Activated CD8-positive, alpha-beta T cell treated with anti-CD3 and anti-CD28 coated beads for 36 hours (primary cell): ENCODE results near the gene REC114. TPM values are rescaled to one million over a fixed set of nuclear protein-coding genes. Genes with fewer than 3 reads are reported as not detected.
"Not testable (repeated sequence)": the region's sequence is repeated elsewhere in the genome, so short reads cannot be mapped to it uniquely, and the experiment has no call there.

Experiments
- ATAC-seq: fragments of 200-7000 bp; cut with Tn5 transposase; one replicate; pipeline ENCODE4 v1.10.0; 2021; ENCODE audit warnings: mild to moderate bottlenecking, moderate library complexity
- CTCF ChIA-PET: fragments of 350-600 bp; sonication (Branson Sonifier 250); formaldehyde crosslinking; loops from one replicate; lab custom pipeline; 2021; ENCODE audit warnings: antibody characterized with exemption; lab: Charles Lee
- POLR2A ChIA-PET: fragments of 350-600 bp; sonication (Branson Sonifier 250); formaldehyde crosslinking; loops from one replicate; lab custom pipeline; 2021; ENCODE audit warnings: antibody characterized with exemption; lab: Charles Lee
- DNase-seq: peaks from one replicate; pipeline ENCODE4 v3.0.0-alpha.2; 2020
- H3K27ac Mint-ChIP-seq: one replicate; pipeline ENCODE4 v1.8.0; 2021; ENCODE audit warnings: mild to moderate bottlenecking, mixed read lengths
- H3K27me3 Mint-ChIP-seq: one replicate; pipeline ENCODE4 v1.8.0; 2021; ENCODE audit warnings: mixed read lengths
- H3K36me3 Mint-ChIP-seq: one replicate; pipeline ENCODE4 v1.8.0; 2021; ENCODE audit warnings: low read depth, mixed read lengths
- H3K4me1 Mint-ChIP-seq: one replicate; pipeline ENCODE4 v1.8.0; 2021; ENCODE audit warnings: low read depth, mixed read lengths
- H3K4me3 Mint-ChIP-seq: one replicate; pipeline ENCODE4 v1.8.0; 2021; ENCODE audit warnings: mild to moderate bottlenecking, moderate library complexity, mixed read lengths
- H3K9me3 Mint-ChIP-seq: one replicate; pipeline ENCODE4 v1.8.0; 2021; ENCODE audit warnings: mixed read lengths
- CTCF ChIP-seq: fragments of 200-600 bp; IDR thresholded peaks from one replicate; pipeline ENCODE4 v1.8.0; 2022; ENCODE audit warnings: antibody characterized with exemption, mild to moderate bottlenecking
- intact Hi-C: fragments of 100-400 bp; cut with micrococcal nuclease; formaldehyde crosslinking; loops from one replicate; pipeline ENCODE4 v1.10.0; 2022
- total RNA-seq, 2 experiments: library from RNA; stranded (reverse); gene quantifications; one replicate each; pipeline ENCODE4 v1.2.3, GENCODE V29; 2021

The REC114 gene
- total RNA-seq, 2 experiments from 2014 or later: not detected

DNA sequence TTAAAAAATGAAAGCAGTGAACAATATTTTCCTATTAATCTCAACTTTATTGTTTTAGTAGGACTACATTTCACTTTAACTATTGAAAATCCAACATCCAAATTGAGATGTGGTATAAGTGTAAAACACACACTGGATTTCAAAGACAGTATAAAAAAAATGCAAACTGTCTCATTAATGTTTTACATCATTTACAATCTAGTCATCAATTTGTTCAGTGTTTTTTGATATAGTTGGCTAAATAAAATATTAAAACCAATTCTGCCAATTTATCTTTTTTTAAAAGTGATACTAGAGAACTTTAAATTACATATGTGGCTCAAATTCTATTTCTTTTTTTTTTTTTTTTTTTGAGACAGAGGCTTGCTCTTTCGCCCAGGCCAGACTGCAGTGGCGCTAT is 95.2 kb downstream of the REC114 start:
- Mint-ChIP-seq H3K4me3 (no peak overlapping the region), H3K9me3 (no peaks in the 10 kb centered on the region), H3K4me1 (no peaks in the 10 kb centered on the region), H3K27me3 (no peaks in the 10 kb centered on the region), H3K27ac (no peak overlapping the region), H3K36me3 (no peaks in the 10 kb centered on the region)
- intact Hi-C loops: no loop called here
- ATAC-seq (no peak), DNase-seq (no peak)
- ChIA-PET POLR2A (no interaction called here), CTCF (no interaction called here)
- no peak for TF ChIP-seq CTCF

- no peak for ATAC-seq
- Mint-ChIP-seq H3K9me3 (no peaks in the 10 kb centered on the region), H3K27me3 (no peaks in the 10 kb centered on the region), H3K4me3 (no peak overlapping the region), H3K36me3 (no peaks in the 10 kb centered on the region), H3K4me1 (no peaks in the 10 kb centered on the region), H3K27ac (no peak overlapping the region)
- ChIA-PET POLR2A (no interaction called here), CTCF (no interaction called here)
- no peak for DNase-seq
- intact Hi-C loops: no loop called here
- TF ChIP-seq CTCF: no peak
Observed at GRCh38 chr15:73538563-73539211, 95.7 kb downstream of the REC114 start.

DNA sequence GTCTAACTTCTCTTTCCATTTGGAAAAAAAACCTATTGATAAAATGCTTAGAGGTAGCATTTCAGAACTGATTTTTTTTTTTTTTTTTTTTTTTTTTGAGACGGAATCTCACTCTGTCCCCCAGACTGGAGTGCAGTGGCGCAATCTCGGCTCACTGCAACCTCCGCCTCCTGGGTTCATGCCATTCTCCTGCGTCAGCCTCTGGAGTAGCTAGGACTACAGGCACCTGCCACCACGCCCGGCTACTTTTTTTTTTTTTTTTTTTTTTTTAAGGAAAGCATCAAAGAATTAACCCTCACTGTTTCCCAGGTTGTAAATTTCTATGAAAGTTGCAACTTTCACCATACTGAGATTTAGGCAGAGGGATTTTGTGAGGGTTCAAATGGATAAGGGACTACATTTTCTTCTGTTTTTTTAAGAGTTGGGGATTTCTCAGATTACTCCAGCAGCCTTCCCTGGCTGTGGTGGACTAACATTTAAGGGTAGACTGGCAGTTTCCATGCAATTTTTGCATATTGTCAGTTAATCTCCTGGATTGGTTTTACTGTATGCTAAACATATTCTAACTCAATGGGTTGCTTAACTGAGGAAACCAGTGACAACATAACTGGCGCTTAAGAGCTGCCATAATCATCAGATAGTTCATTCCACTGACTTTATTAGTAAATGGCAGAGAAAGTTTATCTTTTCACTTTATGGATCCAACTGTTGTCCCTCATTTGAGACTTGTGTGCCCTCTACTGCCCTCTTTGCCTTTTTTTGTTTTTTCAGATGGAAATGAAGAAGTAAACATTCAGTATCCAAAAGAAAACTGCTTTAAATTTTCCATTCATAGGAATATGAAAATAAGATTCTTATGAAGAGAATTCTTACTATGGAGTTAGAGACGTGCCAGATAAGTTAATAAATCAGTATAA is 96.5 kb downstream of the REC114 start:
- Mint-ChIP-seq H3K27me3 (no peaks in the 10 kb centered on the region), H3K9me3 (no peaks in the 10 kb centered on the region), H3K27ac (no peak overlapping the region), H3K4me3 (no peak overlapping the region), H3K4me1 (no peaks in the 10 kb centered on the region), H3K36me3 (no peaks in the 10 kb centered on the region)
- intact Hi-C loops: no loop called here
- TF ChIP-seq CTCF: no peak
- DNase-seq (no peak), ATAC-seq (no peak)
- POLR2A ChIA-PET: no interaction called here
- CTCF ChIA-PET: no interaction called here

- no peaks in the 10 kb centered on the region for H3K9me3 Mint-ChIP-seq
- H3K4me1 Mint-ChIP-seq: no peaks in the 10 kb centered on the region
- no peaks in the 10 kb centered on the region for H3K27me3 Mint-ChIP-seq
- intact Hi-C loops: no loop called here
- ChIA-PET CTCF (no interaction called here), POLR2A (no interaction called here)
- TF ChIP-seq CTCF: no peak
- ATAC-seq (no peak), DNase-seq (no peak)
- no peaks in the 10 kb centered on the region for H3K36me3 Mint-ChIP-seq
- no peak overlapping the region for H3K4me3 Mint-ChIP-seq
- no peak overlapping the region for H3K27ac Mint-ChIP-seq
Observed at GRCh38 chr15:73540161-73540560, 97.2 kb downstream of the REC114 start.

- Mint-ChIP-seq H3K36me3 (no peaks in the 10 kb centered on the region), H3K4me3 (no peak overlapping the region), H3K4me1 (no peaks in the 10 kb centered on the region), H3K27ac (no peak overlapping the region), H3K27me3 (no peaks in the 10 kb centered on the region), H3K9me3 (no peaks in the 10 kb centered on the region)
- no peak for TF ChIP-seq CTCF
- no peak for ATAC-seq
- CTCF ChIA-PET: no interaction called here
- no peak for DNase-seq
- intact Hi-C loops: no loop called here
- POLR2A ChIA-PET: no interaction called here
Observed at GRCh38 chr15:73541479-73541878, 98.5 kb downstream of the REC114 start.

DNA sequence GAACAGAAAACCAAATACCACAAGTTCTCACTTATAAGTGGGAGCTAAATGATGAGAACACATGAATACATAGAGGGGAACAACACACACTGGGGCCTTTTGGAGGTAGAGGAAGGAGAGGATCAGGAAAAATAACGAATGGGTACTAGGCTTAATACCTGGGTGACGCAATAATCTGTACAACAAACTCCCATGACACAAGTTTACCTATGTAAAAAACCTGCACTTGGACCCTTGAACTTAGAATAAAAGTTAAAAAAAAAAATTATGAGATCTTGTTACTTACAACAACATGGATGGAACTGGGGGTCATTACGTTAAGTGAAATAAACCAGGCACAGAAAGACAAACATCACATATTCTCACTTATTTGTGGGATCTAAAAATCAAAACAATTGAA is 106.0 kb downstream of the REC114 start:
- not testable (repeated sequence) for ATAC-seq
- CTCF ChIA-PET: interaction anchor here (1.6 kb wide), 1 partner anchor 151 kb away, joined by 4 read pairs; no protein-coding TSS in a partner anchor

More for the DNA sequence above, 106.0 kb downstream of the REC114 start:
- POLR2A ChIA-PET, H3K4me3 Mint-ChIP-seq, intact Hi-C loops, H3K9me3 Mint-ChIP-seq, DNase-seq, H3K36me3 Mint-ChIP-seq, H3K4me1 Mint-ChIP-seq, H3K27ac Mint-ChIP-seq, H3K27me3 Mint-ChIP-seq: not testable (repeated sequence)
